Thyroid gland (tissue), 4 donors: ENCODE measurements around the gene TSC22D4.

Source experiments
- CTCF ChIP-seq, 6 experiments: fragments of 200-600 bp in 3 of 6; fragments of 450-650 bp in 3 of 6; sonication (generic) in 3 of 6; IDR thresholded peaks; one replicate each; pipeline ENCODE4 v1.5.1; 2016 to 2019; ENCODE audit warnings: antibody characterized with exemption in 6 of 6, mild to moderate bottlenecking in 2 of 6, inconsistent platforms in 1 of 6, moderate library complexity in 1 of 6
- POLR2A ChIP-seq, 2 donors: fragments of 450-650 bp; IDR thresholded peaks; one replicate each; pipeline ENCODE4 v1.6.1; 2017; ENCODE audit warnings: antibody characterized with exemption in 2 of 2, mild to moderate bottlenecking in 2 of 2, moderate library complexity in 1 of 2

- TF ChIP-seq CTCF (IDR thresholded peaks at IDR 0.05) (no peak), POLR2A (IDR thresholded peaks at IDR 0.05) (no peak)
Observed at GRCh38 chr7:100519580-100519979, 40.6 kb upstream of the TSC22D4 start.
